Right cardiac atrium (tissue), 5 donors: ENCODE measurements around the gene RNF149. TPM values are rescaled to one million over a fixed set of nuclear protein-coding genes. Genes with fewer than 3 reads are reported as not detected.

Experiments
- ATAC-seq, 2 donors: fragments of 200-7000 bp; cut with Tn5 transposase; one replicate each; pipeline versions ENCODE4 v1.8.0 to v1.9.1; 2020; ENCODE audit warnings: moderate library complexity in 2 of 2, mild to moderate bottlenecking in 1 of 2
- DNase-seq, 3 donors: peaks; one replicate each; pipeline ENCODE4 v3.0.0-alpha.2; 2020
- H3K27ac ChIP-seq: one replicate; pipeline ENCODE4 v1.5.1; 2013; ENCODE audit warnings: mild to moderate bottlenecking, low read length, control low read depth, moderate library complexity
- H3K27me3 ChIP-seq: one replicate; pipeline ENCODE4 v1.6.1; 2013; ENCODE audit not compliant: control insufficient read depth, insufficient read depth
- H3K4me1 ChIP-seq: one replicate; pipeline ENCODE4 v1.6.1; 2013; ENCODE audit warnings: low read length; ENCODE audit not compliant: control insufficient read depth, insufficient read depth
- H3K4me3 ChIP-seq: one replicate; pipeline ENCODE4 v1.5.1; 2013; ENCODE audit warnings: low read length, control low read depth
- H3K9me3 ChIP-seq: one replicate; pipeline ENCODE4 v1.6.1; 2013; ENCODE audit warnings: low read length; ENCODE audit not compliant: control insufficient read depth
- WGBS: extraction: QIAGEN DNeasy Blood & Tissue Kit; methylation state at CpG from one replicate; pipeline ENCODE4 v1.1.7; 2013; 5-methylcytosine and 5-hydroxymethylcytosine counted together
- intact Hi-C, 4 donors: fragments of 100-400 bp; cut with DNase I; formaldehyde crosslinking; loops; one replicate each; pipeline versions ENCODE4 v1.11.0 to v1.14.0; 2022 to 2023
- polyA plus RNA-seq: library from polyadenylated mRNA; stranded (reverse); fragments of 200-250 nt; gene quantifications from one replicate; pipeline ENCODE4 v1.2.3, GENCODE V29; 2013
- total RNA-seq, 4 donors: library from RNA; stranded (reverse); fragmentation: NEBNext Ultra II Directional; extraction: Animal tissue kit (Norgen Biotek cat#: 25700); gene quantifications; one replicate each; pipeline ENCODE4 v1.2.1, GENCODE V29; 2021
- donor health status: healthy with polysubstance abuse.
- donor health status: DM: no; HTN: yes; CAD: no.
- donor health status: DM: no; HTN: no; CAD: no.
- donor health status: DM: no; HTN: yes; CAD: no; lungs with severe emphysema.
- donor health status: DM: yes; HTN: yes; CAD: no.

RNF149 gene
- total and polyA plus RNA-seq, 5 donors: 18.0 to 40.6 (median 22.7) TPM

DNA sequence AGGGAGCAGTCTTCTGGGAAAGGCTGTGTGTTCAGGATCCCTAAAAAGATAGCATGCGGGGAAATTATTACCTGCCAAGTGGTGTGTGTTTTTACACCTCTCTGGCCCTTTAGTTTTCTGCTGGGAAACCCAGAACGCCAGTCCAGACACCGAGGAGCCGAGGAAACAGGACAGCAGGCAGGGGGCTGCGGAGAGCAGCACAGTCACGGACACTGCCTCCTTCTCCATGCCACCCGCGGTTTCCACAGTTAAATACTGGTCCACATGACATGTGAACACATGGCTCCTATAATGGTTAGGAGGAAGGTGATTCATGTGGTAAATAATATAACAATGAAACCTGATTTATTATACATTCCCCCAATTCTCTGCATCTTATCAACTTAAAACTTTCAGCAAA is 35.4 kb downstream of the RNF149 start:
- Histone ChIP-seq H3K27me3 (no peaks in the 10 kb centered on the region), H3K9me3 (no peaks in the 10 kb centered on the region), H3K27ac (no peak overlapping the region), H3K4me1 (no peaks in the 10 kb centered on the region), H3K4me3 (no peak overlapping the region)
- DNase-seq: no peak
- intact Hi-C loops: no loop called here
- ATAC-seq: peak; percentile 21 to 45
- WGBS: 76% methylated on average over 8 of the region's 8 CpGs

DNA sequence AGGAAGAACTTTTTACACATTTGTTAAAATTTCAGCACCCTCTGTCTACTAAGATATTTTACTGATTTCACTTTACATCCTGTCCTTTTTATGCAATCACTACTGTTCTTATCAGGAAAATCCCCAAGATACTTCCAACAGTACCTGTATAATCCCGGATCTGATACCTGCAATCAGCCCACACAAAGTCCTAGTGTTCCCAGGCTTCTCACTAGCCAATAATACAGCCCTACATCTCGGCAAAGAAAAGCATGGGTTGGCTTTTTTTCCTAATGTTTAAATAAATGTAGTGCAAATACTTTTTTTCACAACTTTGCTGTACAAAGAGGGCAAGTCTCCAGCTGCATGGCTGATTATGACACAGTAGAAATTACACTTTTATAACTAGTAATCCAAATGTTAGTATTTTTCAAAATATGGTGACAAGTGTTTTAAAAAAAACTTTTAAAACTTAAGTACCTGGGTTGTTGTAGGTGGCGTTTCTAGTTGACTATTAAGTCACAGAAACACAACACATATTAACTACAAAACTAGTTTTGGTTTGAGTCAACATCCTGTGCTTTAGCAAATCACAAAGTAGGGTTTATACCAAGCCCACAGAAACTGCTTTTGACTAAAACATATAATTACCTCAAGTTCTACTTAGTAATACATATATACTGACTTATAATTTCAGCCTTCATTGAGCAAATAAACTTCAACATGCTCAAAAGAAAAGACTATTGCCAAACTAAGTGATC is 36.3 kb downstream of the RNF149 start:
- no peaks in the 10 kb centered on the region for H3K27me3 ChIP-seq
- DNase-seq (no peak), ATAC-seq (no peak)
- no peaks in the 10 kb centered on the region for H3K4me1 ChIP-seq
- H3K4me3 ChIP-seq: no peak overlapping the region
- intact Hi-C loops: no loop called here
- no peaks in the 10 kb centered on the region for H3K9me3 ChIP-seq
- no peak overlapping the region for H3K27ac ChIP-seq
- 76% methylated on average over 3 of the region's 3 CpGs for WGBS

DNA sequence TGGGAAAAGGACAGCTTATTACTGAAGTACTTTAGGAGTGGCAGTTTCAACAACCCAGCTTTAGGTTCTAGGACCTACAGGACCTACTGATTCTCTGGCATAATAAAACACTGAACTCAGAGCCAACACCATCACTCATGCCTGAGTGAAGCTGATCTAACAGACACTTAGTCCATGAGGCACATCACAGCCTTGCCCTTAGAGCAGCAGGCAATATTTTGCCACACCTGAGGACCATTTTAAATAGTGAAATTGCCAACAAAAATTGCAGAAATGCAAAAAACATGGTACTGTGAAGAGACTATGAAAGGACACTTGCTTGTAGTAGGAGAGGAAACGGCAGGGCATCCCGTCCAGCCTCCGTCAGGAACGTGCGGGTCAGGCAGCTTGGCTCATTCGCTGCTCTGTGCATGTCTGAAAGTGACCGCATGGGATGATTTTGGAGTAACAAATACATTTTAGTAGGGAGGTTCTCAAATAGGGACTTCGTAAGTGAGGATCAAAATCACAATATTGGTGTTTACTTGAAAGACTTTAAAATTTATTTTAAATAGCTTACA is 37.7 kb downstream of the RNF149 start:
- no peak overlapping the region for H3K4me3 ChIP-seq
- H3K27me3 ChIP-seq: no peaks in the 10 kb centered on the region
- intact Hi-C loops: no loop called here
- no peaks in the 10 kb centered on the region for H3K4me1 ChIP-seq
- ATAC-seq: no peak
- DNase-seq: no peak
- WGBS: 85% methylated on average over 8 of the region's 8 CpGs
- H3K9me3 ChIP-seq: no peaks in the 10 kb centered on the region
- no peak overlapping the region for H3K27ac ChIP-seq

DNA sequence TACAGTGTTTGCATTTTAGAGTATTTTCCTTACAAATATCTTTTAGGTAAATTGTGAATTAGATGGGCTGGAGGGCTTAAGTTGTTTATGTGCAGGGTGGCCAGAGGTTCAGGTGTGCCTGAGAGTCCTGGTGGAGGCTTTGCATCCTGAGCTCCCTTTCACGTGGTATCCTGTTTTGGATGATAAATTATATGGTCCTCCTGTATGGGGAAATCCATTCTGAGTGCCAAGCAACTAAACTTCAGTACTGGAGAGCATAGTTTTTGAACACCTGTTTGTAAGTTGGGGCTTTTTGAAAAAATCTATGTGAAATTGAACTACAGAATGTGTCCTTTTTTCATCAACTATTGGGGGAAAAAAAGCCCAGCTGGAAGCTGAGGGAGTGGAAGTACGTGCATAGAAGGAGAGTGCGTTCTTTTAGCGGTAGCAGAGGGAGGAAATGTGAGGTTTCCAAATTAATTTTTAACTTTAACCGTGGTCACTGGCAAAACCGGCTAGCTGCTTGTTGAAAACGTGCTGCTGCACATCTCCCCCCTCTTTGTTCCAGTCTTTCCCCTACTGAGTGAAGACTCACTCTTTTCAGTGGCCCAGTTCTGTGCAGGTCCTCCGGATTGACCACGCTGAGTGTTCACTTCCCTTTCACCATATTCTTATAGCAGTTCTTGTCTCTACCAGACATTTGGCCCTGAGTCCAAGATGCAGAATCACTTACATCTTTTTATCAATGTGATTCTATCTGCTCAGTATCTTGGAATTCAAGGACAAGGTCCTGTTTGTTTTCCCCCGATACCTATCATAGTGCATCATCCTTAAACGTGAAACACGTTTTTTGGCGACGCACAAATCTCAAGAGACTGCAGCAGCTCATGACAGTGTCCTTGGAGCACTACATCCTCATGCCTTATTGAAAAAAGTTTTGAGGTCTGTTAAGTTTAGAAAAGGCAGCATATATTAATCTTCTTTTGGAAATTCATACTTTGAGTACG is 40.5 kb downstream of the RNF149 start:
- ATAC-seq (no peak), DNase-seq (no peak)
- WGBS: 66% methylated on average over 15 of the region's 15 CpGs
- H3K4me1 ChIP-seq: no peaks in the 10 kb centered on the region
- intact Hi-C loops: no loop called here
- no peaks in the 10 kb centered on the region for H3K9me3 ChIP-seq
- no peak overlapping the region for H3K4me3 ChIP-seq
- H3K27me3 ChIP-seq: no peaks in the 10 kb centered on the region
- H3K27ac ChIP-seq: no peak overlapping the region

DNA sequence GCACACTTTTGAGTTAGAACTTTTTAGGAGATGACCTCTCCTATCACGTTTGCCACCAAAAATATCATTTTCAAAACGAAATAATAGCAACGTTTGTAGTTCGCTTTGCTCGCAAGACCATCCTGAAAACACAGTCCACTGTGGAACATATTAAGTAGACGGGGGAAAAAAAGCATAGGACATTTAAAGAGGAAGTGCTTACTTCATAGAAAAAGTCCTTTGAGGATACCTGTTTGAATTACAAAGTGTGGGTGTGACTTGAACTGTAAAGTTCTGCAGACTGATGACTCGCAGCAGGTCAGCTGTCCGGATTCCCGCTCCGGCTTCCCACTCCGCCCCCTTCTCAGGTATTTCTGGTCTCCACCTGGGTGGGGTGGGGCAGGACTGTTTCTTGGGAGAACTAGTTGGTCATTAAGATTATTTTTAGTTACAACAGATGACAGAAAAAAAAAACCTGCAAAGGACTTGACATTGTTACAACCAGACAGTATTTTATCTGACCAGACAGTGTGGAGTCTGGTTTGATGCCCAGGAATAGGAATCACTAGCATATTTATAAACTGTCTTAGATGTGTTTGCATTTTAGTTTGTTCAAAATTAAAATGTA is 42.5 kb downstream of the RNF149 start:
- no peaks in the 10 kb centered on the region for H3K9me3 ChIP-seq
- H3K4me1 ChIP-seq: no peaks in the 10 kb centered on the region
- intact Hi-C loops: no loop called here
- no peak overlapping the region for H3K4me3 ChIP-seq
- no peaks in the 10 kb centered on the region for H3K27me3 ChIP-seq
- DNase-seq (peak in 1 of 3 donors; percentile 51), ATAC-seq (peak; percentile 40 to 47)
- H3K27ac ChIP-seq: no peak overlapping the region
- 66% methylated on average over 11 of the region's 11 CpGs for WGBS

DNA sequence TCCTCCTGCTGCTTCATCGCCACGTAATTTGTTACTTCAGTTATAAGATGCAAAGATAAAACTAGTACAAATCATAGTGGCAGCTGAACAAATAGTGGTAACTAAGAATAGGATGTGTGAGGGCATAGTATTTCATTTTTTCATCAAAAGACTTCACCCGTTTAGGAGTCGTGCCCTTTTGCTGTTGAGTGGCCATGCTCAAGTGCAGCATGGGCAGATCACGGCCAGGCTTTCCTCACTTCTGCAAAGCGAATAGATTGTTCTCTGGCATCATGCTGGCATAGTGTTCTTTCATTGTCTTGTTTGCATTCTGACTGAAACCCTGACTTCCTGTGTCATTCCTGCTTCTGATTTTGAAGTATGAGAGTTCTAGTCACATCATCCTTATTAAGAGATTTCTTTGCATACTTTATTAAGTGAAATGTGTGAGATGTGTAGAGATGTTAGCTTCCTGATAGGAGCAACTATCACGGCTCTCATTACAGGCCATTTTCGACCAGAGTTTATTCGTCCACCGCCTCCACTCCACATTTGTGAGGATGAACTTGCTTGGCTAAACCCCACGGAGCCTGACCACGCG is 44.1 kb downstream of the RNF149 start:
- Histone ChIP-seq H3K4me3 (no peak overlapping the region), H3K4me1 (no peaks in the 10 kb centered on the region), H3K27me3 (no peaks in the 10 kb centered on the region), H3K9me3 (no peaks in the 10 kb centered on the region), H3K27ac (peak overlapping the region; percentile 91)
- peak; percentile 47 to 49 for ATAC-seq
- intact Hi-C loops: no loop called here
- DNase-seq: peak in 2 of 3 donors; percentile 54 to 58
- WGBS: 70% methylated on average over 13 of the region's 13 CpGs

DNA sequence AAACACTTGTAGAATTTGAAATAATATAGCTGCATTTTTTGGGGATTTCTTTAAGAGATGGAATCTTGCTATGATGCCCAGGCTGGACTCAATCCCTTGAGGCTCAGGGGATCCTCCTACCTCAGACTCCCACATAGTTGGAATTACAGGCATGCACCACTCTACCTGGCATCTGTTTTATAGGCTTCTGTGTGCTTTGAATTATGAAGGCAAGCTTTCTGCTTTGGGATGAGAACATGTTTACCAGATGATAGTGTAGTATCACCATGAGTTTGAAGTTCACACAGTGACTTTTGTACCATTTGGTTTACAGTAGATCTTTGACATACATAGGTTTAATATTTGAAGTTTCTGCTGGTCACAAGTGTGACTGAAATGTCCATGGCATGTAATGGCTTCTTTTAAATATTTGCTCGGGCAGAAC is 45.1 kb downstream of the RNF149 start:
- 79% methylated on average over 1 of the region's 1 CpG for WGBS
- Histone ChIP-seq H3K4me1 (no peaks in the 10 kb centered on the region), H3K27ac (peak overlapping the region; percentile 48), H3K27me3 (no peaks in the 10 kb centered on the region), H3K9me3 (no peaks in the 10 kb centered on the region), H3K4me3 (no peak overlapping the region)
- intact Hi-C loops: no loop called here
- DNase-seq: no peak
- ATAC-seq: no peak

DNA sequence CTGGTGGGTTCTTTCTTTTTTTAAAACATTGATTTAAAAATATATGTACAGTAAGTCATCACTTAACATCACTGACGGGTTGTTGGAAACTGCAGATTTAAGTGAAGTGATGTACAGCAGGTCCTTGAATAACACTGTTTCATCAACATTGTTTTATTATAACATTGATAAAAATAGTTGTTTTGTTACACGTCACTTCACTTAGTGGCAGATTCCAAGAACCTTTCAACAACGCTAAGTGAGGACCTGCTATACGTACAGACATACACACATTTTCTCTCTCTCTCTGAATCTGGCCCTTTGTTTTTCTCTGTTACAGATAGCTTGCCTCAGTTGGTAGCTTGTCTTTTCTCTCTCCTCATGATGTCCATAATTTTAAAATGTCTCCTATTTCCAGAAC is 46.4 kb downstream of the RNF149 start:
- DNase-seq (no peak), ATAC-seq (no peak)
- Histone ChIP-seq H3K4me1 (no peaks in the 10 kb centered on the region), H3K9me3 (no peaks in the 10 kb centered on the region), H3K27ac (peak overlapping the region; percentile 51), H3K4me3 (no peak overlapping the region), H3K27me3 (no peaks in the 10 kb centered on the region)
- WGBS: 55% methylated on average over 4 of the region's 4 CpGs
- intact Hi-C loops: no loop called here

DNA sequence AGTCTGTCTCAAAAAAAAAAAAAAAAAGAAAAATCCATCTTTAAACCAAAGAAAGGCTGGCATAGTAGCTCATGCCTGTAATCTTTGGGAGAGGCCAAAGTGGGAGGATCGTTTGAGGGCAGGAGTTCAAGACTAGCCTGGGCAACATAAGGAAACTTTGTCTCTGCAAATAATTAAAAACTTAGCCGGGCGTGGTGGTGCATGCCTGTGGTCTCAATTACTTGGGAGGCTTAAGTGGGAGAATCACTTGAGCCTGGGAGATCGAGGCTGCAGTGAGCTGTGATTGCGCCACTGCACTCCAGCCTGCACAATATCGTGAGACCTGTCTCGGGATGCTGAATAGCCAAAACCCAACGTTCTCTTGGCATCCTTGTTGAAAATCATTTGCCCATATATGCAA is 49.7 kb downstream of the RNF149 start:
- Histone ChIP-seq H3K4me1 (peaks cover 5% of the 10 kb centered on the region), H3K27ac (no peak overlapping the region), H3K9me3 (no peaks in the 10 kb centered on the region), H3K27me3 (no peaks in the 10 kb centered on the region), H3K4me3 (no peak overlapping the region)
- DNase-seq (no peak), ATAC-seq (no peak)
- intact Hi-C loops: no loop called here
- WGBS: 98% methylated on average over 8 of the region's 8 CpGs

DNA sequence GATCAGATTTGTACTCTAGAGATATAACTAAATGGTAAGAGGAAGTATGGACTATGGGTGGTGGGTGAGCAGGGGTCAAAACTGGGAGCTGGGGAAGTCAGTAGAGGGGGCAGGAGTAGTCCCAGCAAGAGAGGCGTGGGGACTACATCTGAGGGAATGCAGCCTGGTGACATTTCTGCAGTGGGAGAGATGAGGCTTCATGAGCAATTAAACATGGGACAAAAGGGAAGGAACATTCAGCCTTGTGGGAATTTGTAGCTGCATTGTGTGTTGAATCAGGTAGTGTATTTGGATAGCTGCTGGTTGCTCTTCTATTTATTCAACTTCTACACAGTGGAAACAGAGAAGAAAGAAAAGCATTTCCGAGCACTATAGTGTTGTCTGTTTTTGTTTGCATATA is 52.2 kb downstream of the RNF149 start:
- H3K27me3 ChIP-seq: no peaks in the 10 kb centered on the region
- H3K27ac ChIP-seq: no peak overlapping the region
- WGBS: 90% methylated on average over 2 of the region's 2 CpGs
- DNase-seq (no peak), ATAC-seq (no peak)
- peaks cover 5% of the 10 kb centered on the region for H3K4me1 ChIP-seq
- no peaks in the 10 kb centered on the region for H3K9me3 ChIP-seq
- H3K4me3 ChIP-seq: no peak overlapping the region
- intact Hi-C loops: no loop called here
